A549 (cell line): Measurements from ENCODE around the gene SEC14L5. TPM values are rescaled to one million over a fixed set of nuclear protein-coding genes. Genes with fewer than 3 reads are reported as not detected.

Experiments
- ATAC-seq, 2 experiments: fragments of 200-7000 bp in 1 of 2; fragments of >200 bp in 1 of 2; cut with Nextera tagmentation in 1 of 2; cut with Tn5 transposase in 1 of 2; 3 replicates each; pipeline versions ENCODE4 v1.8.0 to v1.9.1; 2018 to 2020; ENCODE audit warnings: mild to moderate bottlenecking in 1 of 2, moderate library complexity in 1 of 2
- CTCF ChIA-PET: fragments of 300-600 bp; sonication (Branson Sonifier 250); formaldehyde crosslinking; extraction: SDS; loops from one replicate; lab custom pipeline; 2021; ENCODE audit warnings: antibody characterized with exemption, inconsistent platforms; lab: Yijun Ruan, JAX
- POLR2A ChIA-PET: fragments of 350-600 bp; formaldehyde crosslinking; extraction: SDS; loops from one replicate; lab custom pipeline; 2021; ENCODE audit warnings: antibody characterized with exemption, inconsistent platforms; lab: Yijun Ruan, JAX
- DNase-seq, 2 experiments: peaks; one replicate each; pipeline versions ENCODE4 v3.0.0 to v3.0.0-alpha.2; 2011 to 2016; ENCODE audit warnings: low read depth in 1 of 2, low spot score in 1 of 2
- FAIRE-seq: peaks from 2 replicates; lab custom pipeline; 2011; peaks lifted over from hg19 to GRCh38; lab: Jason Lieb, UNC
- H3K27ac ChIP-seq, 2 experiments: fragments of >200 bp; sonication (Bioruptor Twin); formaldehyde crosslinking; 3 replicates each; pipeline ENCODE4 v1.5.1; 2016 to 2017
- H3K4me1 ChIP-seq: fragments of >200 bp; sonication (Bioruptor Twin); formaldehyde crosslinking; 3 replicates; pipeline ENCODE4 v1.6.1; 2016
- H3K4me2 ChIP-seq: fragments of >200 bp; sonication (Bioruptor Twin); formaldehyde crosslinking; 3 replicates; pipeline ENCODE4 v1.6.1; 2016
- H3K4me3 ChIP-seq: fragments of >200 bp; sonication (Bioruptor Twin); formaldehyde crosslinking; 3 replicates; pipeline ENCODE4 v1.5.1; 2016
- H3K9me3 ChIP-seq: fragments of >200 bp; sonication (Bioruptor Twin); formaldehyde crosslinking; 3 replicates; pipeline ENCODE4 v1.6.1; 2016
- CHD2 ChIP-seq: fragments of 150-350 bp; IDR thresholded peaks from 2 replicates; pipeline ENCODE4 v1.6.1; 2014; ENCODE audit warnings: low read length; ENCODE audit not compliant: partially characterized antibody
- CHD4 ChIP-seq: fragments of 200-600 bp; sonication (generic); IDR thresholded peaks from 2 replicates; pipeline ENCODE4 v1.6.1; 2016; ENCODE audit warnings: antibody characterized with exemption, mild to moderate bottlenecking, borderline replicate concordance
- EHF ChIP-seq: fragments of 250-450 bp; sonication (Bioruptor Pico); IDR thresholded peaks from 2 replicates; pipeline ENCODE4 v1.5.0; 2020; ENCODE audit warnings: mild to moderate bottlenecking
- EP300 ChIP-seq, 2 experiments: fragments of >200 bp; sonication (Bioruptor Twin); formaldehyde crosslinking; IDR thresholded peaks; 2 replicates in 1 of 2; 3 replicates in 1 of 2; pipeline ENCODE4 v1.6.1; 2016 to 2017
- ESRRA ChIP-seq: fragments of 150-350 bp; IDR thresholded peaks from 2 replicates; pipeline ENCODE4 v1.6.1; 2014; ENCODE audit warnings: mild to moderate bottlenecking, low read length, borderline replicate concordance
- FOSL2 ChIP-seq, 2 experiments: fragments of 450-650 bp in 1 of 2; fragments of >200 bp in 1 of 2; sonication (Bioruptor Twin) in 1 of 2; formaldehyde crosslinking; IDR thresholded peaks; 2 replicates each; pipeline versions ENCODE4 v1.5.0 to v1.6.1; 2016 to 2020; ENCODE audit warnings: mild to moderate bottlenecking in 1 of 2, moderate library complexity in 1 of 2
- GATA3 ChIP-seq: IDR thresholded peaks from 2 replicates; pipeline ENCODE4 v1.6.1; 2012; ENCODE audit warnings: borderline replicate concordance
- KDM5A ChIP-seq: fragments of 200-600 bp; sonication (generic); IDR thresholded peaks from 2 replicates; pipeline ENCODE4 v1.6.1; 2016; ENCODE audit warnings: antibody characterized with exemption, mild to moderate bottlenecking
- NFE2L2 ChIP-seq: fragments of 150-350 bp; conservative IDR thresholded peaks from 2 replicates; pipeline ENCODE4 v1.6.1; 2014; ENCODE audit warnings: low read length
- RAD21 ChIP-seq, 2 experiments: fragments of >200 bp in 1 of 2; sonication (Bioruptor Twin) in 1 of 2; formaldehyde crosslinking in 1 of 2; IDR thresholded peaks in 1 of 2; conservative IDR thresholded peaks in 1 of 2; 2 replicates in 1 of 2; 3 replicates in 1 of 2; pipeline ENCODE4 v1.6.1; 2012 to 2018; ENCODE audit warnings: inconsistent platforms in 1 of 2
- ZC3H11A ChIP-seq: fragments of 450-650 bp; IDR thresholded peaks from 2 replicates; pipeline ENCODE4 v1.6.1; 2014; ENCODE audit warnings: antibody characterized with exemption, mild to moderate bottlenecking
- ZNF302 ChIP-seq: fragments of 250-450 bp; sonication (Bioruptor Pico); IDR thresholded peaks from 2 replicates; pipeline ENCODE4 v1.9.0; 2021; ENCODE audit warnings: inconsistent platforms, mild to moderate bottlenecking, moderate library complexity
- ZSCAN20 ChIP-seq: fragments of 250-450 bp; sonication (Bioruptor Pico); IDR thresholded peaks from 2 replicates; pipeline ENCODE4 v1.8.0; 2022; ENCODE audit warnings: mild to moderate bottlenecking, moderate library complexity
- WGBS: methylation state at CpG from one replicate; pipeline ENCODE4 v1.1.6; 2017; ENCODE audit errors: missing lambda C conversion rate; 5-methylcytosine and 5-hydroxymethylcytosine counted together
- polyA plus RNA-seq, 4 experiments: library from polyadenylated mRNA; depleted of rRNA in 3 of 4; stranded (reverse); fragments of >200 nt; fragmentation: RNase III in 1 of 4; extraction: RNeasy Plus Mini Kit Qiagen cat#74134 plus additional on column Dnase treatment in 1 of 4; gene quantifications; 2 replicates in 3 of 4; 3 replicates in 1 of 4; pipeline ENCODE4 v1.2.3, GENCODE V29; 2011 to 2017
- TF ChIP-seq, protein P1 (sequence below): IDR thresholded peaks from 2 replicates; pipeline ENCODE4 v1.6.1; 2012
- TF ChIP-seq, protein P2 (sequence below): IDR thresholded peaks from 2 replicates; pipeline ENCODE4 v1.6.1; 2012; ENCODE audit warnings: low read depth, borderline replicate concordance
- TF ChIP-seq, protein P3 (sequence below): fragments of 250-450 bp; sonication (Bioruptor Pico); IDR thresholded peaks from 2 replicates; pipeline ENCODE4 v1.5.0; 2020; ENCODE audit warnings: low read depth, mild to moderate bottlenecking, moderate library complexity
- TF ChIP-seq, protein P4 (sequence below): fragments of 150-350 bp; IDR thresholded peaks from 2 replicates; pipeline ENCODE4 v1.6.1; 2014; ENCODE audit warnings: low read depth, mild to moderate bottlenecking, low read length
- TF ChIP-seq, protein P5 (sequence below): fragments of 450-650 bp; IDR thresholded peaks from 2 replicates; pipeline ENCODE4 v1.6.1; 2014; ENCODE audit warnings: antibody characterized with exemption

Gene SEC14L5
- polyA plus RNA-seq, 2 of the 4 experiments (the other 2 are of a cell fraction), result 0.03 to 0.05 TPM

DNA sequence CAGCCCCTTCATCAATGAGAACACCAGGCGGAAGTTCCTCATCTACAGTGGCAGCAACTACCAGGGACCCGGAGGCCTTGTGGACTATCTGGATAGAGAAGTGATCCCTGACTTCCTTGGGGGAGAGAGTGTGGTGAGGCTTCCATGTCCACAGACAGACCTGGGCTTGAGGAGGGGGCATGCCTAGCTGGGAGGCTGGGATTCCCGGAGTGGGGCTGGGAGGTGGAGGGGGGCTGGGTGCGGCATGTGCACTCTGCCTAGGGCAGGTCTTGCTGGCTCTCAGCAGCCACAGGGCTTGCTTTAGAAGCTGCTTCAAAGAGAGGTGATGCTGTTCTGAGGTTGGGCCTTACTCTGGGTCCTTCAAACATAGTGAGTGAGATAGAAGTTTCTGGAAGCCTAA is 47.8 kb downstream of the SEC14L5 start:
- H3K4me2 ChIP-seq, result no peak overlapping the region
- CTCF ChIA-PET, result interaction anchor here (1.1 kb wide), 1 partner anchor 50 kb away, joined by 3 read pairs; no protein-coding TSS in a partner anchor
- H3K4me1 ChIP-seq, result no peaks in the 10 kb centered on the region
- ATAC-seq (no peak), FAIRE-seq (no peak), DNase-seq (no peak)
- POLR2A ChIA-PET, result no interaction called here
- no peaks in the 10 kb centered on the region for H3K9me3 ChIP-seq
- 81% methylated on average over 2 of the region's 4 CpGs for WGBS
- no peak overlapping the region for H3K27ac ChIP-seq
- TF ChIP-seq ZSCAN20 (CRISPR knock-in tag), result no peak
- TF ChIP-seq, protein P1, sequence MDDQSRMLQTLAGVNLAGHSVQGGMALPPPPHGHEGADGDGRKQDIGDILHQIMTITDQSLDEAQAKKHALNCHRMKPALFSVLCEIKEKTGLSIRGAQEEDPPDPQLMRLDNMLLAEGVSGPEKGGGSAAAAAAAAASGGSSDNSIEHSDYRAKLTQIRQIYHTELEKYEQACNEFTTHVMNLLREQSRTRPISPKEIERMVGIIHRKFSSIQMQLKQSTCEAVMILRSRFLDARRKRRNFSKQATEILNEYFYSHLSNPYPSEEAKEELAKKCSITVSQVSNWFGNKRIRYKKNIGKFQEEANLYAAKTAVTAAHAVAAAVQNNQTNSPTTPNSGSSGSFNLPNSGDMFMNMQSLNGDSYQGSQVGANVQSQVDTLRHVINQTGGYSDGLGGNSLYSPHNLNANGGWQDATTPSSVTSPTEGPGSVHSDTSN, result no peak
- TF ChIP-seq CHD2, result no peak
- TF ChIP-seq RAD21 (conservative IDR thresholded peaks at IDR 0.05 in 1 of 2, IDR thresholded peaks at IDR 0.05 in 1 of 2), result no peak
- no peak for TF ChIP-seq ZNF302 (CRISPR knock-in tag)
- TF ChIP-seq KDM5A, result no peak
- TF ChIP-seq, protein P2, sequence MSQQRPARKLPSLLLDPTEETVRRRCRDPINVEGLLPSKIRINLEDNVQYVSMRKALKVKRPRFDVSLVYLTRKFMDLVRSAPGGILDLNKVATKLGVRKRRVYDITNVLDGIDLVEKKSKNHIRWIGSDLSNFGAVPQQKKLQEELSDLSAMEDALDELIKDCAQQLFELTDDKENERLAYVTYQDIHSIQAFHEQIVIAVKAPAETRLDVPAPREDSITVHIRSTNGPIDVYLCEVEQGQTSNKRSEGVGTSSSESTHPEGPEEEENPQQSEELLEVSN, result no peak
- no peak for TF ChIP-seq ESRRA
- TF ChIP-seq, protein P3, sequence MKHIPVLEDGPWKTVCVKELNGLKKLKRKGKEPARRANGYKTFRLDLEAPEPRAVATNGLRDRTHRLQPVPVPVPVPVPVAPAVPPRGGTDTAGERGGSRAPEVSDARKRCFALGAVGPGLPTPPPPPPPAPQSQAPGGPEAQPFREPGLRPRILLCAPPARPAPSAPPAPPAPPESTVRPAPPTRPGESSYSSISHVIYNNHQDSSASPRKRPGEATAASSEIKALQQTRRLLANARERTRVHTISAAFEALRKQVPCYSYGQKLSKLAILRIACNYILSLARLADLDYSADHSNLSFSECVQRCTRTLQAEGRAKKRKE (CRISPR knock-in tag), result no peak
- TF ChIP-seq, protein P4, sequence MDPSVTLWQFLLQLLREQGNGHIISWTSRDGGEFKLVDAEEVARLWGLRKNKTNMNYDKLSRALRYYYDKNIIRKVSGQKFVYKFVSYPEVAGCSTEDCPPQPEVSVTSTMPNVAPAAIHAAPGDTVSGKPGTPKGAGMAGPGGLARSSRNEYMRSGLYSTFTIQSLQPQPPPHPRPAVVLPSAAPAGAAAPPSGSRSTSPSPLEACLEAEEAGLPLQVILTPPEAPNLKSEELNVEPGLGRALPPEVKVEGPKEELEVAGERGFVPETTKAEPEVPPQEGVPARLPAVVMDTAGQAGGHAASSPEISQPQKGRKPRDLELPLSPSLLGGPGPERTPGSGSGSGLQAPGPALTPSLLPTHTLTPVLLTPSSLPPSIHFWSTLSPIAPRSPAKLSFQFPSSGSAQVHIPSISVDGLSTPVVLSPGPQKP, result no peak
- no peak for TF ChIP-seq GATA3
- TF ChIP-seq, all 56 proteins: peak for 0
- no peak overlapping the region for H3K4me3 ChIP-seq

DNA sequence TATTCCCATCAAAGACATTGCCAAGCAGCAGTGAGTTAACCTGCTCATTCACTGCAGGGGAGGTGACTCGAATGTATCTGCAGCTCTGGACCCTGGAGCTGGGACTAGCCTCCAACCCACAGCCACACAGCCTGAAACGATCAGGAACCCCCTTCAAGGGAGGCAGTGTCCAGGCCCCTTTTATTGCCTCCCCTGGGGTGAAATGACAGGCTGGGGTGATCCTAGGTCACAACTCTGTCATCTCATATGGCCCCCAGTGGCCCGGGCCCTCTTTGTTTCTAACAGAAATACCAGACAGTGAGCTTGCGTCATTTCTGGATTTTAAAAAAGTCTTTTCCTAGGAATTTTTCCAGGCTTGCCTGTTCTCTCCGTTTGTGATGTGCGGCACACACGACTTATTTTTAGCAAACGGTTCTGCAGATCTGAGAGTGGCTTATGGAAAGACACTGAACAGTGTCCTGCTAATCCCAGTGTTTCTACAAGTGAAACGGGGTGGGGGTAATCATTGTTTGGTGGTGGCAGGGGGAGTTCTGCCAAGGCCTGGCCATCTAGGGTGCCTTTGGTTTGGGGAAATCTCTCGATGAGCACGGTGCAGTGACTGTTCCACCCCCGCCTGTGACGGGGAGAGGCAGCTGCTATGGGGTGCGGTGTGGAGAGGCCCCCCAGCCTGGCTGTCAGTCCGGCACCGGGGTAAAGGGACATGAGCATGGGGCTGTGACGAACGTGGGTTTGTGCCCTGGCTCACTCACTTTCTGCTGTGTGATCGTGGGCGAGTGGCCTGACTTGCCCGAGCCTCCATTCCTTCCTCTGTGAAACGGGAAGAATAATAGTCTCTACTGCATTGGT is 48.4 kb downstream of the SEC14L5 start:
- Histone ChIP-seq H3K27ac (no peak overlapping the region), H3K9me3 (no peaks in the 10 kb centered on the region), H3K4me2 (no peak overlapping the region), H3K4me3 (no peak overlapping the region), H3K4me1 (no peaks in the 10 kb centered on the region)
- no peak for DNase-seq
- no peak for TF ChIP-seq CHD4
- TF ChIP-seq EP300 (IDR thresholded peaks at IDR 0.05), result no peak
- TF ChIP-seq, protein P5, sequence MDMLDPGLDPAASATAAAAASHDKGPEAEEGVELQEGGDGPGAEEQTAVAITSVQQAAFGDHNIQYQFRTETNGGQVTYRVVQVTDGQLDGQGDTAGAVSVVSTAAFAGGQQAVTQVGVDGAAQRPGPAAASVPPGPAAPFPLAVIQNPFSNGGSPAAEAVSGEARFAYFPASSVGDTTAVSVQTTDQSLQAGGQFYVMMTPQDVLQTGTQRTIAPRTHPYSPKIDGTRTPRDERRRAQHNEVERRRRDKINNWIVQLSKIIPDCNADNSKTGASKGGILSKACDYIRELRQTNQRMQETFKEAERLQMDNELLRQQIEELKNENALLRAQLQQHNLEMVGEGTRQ, result no peak
- TF ChIP-seq, protein P1, result no peak
- no peak for TF ChIP-seq GATA3
- TF ChIP-seq RAD21 (conservative IDR thresholded peaks at IDR 0.05 in 1 of 2, IDR thresholded peaks at IDR 0.05 in 1 of 2), result no peak
- no peak for TF ChIP-seq FOSL2 (IDR thresholded peaks at IDR 0.05)
- no peak for TF ChIP-seq FOSL2 (CRISPR knock-in tag; IDR thresholded peaks at IDR 0.05)
- no peak for TF ChIP-seq ZC3H11A
- no peak for TF ChIP-seq EHF
- TF ChIP-seq NFE2L2, result no peak
- POLR2A ChIA-PET, result no interaction called here
- FAIRE-seq, result no peak
- no peak for ATAC-seq
- CTCF ChIA-PET, result interaction anchor here (1.1 kb wide), 1 partner anchor 50 kb away, joined by 3 read pairs; no protein-coding TSS in a partner anchor
- WGBS, result 55% methylated on average over 18 of the region's 22 CpGs
